Measurements from ENCODE around the gene FHIT. TPM values are rescaled to one million over a fixed set of nuclear protein-coding genes. Genes with fewer than 3 reads are reported as not detected.

FHIT gene
- total and polyA plus RNA-seq, 2 of the 4 experiments (the other 2 are of a cell fraction): 0.07 TPM; not detected in 1

GRCh38 chr3:60509471-60509870 lies 741.8 kb downstream of the FHIT start:
- Histone ChIP-seq H4K5ac (ENCODE audit: low read depth, low read length) (no peak overlapping the region), H3K27ac (ENCODE audit: insufficient read depth, low read length) (no peak overlapping the region), H2AFZ (replicated peaks; ENCODE audit: low read length, poor library complexity) (no peak overlapping the region), H2BK15ac (ENCODE audit: low read depth, low read length) (no peak overlapping the region), H2AK9ac (replicated peaks; ENCODE audit: low read depth, low read length, poor library complexity) (no peak overlapping the region), H3K79me1 (ENCODE audit: low read depth in 1 of 2, low read length in 2 of 2) (no peaks in the 10 kb centered on the region), H3K36me3 (ENCODE audit: control insufficient read depth, insufficient read depth, low read length) (no peaks in the 10 kb centered on the region), H3K27me3 (ENCODE audit: control insufficient read depth, insufficient read depth, low read length) (no peaks in the 10 kb centered on the region), H3K9ac (ENCODE audit: low read depth, low read length) (no peak overlapping the region), H2BK5ac (ENCODE audit: low read depth, low read length, poor library complexity, severe bottlenecking) (no peak overlapping the region), H3K56ac (ENCODE audit: extremely low read depth, insufficient read depth, low read length) (no peak overlapping the region), H3K4me3 (ENCODE audit: insufficient read depth, low read depth, low read length) (no peak overlapping the region), H3K4me1 (ENCODE audit: control insufficient read depth, insufficient read depth, low read length) (no peaks in the 10 kb centered on the region), H3K4me2 (ENCODE audit: low read depth, low read length) (no peak overlapping the region), H3K9me1 (ENCODE audit: insufficient read depth, low read length) (no peaks in the 10 kb centered on the region), H2BK120ac (ENCODE audit: low read depth, low read length) (no peak overlapping the region), H4K8ac (ENCODE audit: low read depth in 2 of 2, low read length in 2 of 2) (no peak overlapping the region), H2AK5ac (ENCODE audit: low read depth, low read length) (no peak overlapping the region), H3K4ac (ENCODE audit: low read depth, low read length) (no peak overlapping the region), H4K20me1 (ENCODE audit: insufficient read depth, low read length) (no peaks in the 10 kb centered on the region), H3K18ac (ENCODE audit: low read depth, low read length) (no peak overlapping the region), H4K91ac (ENCODE audit: insufficient read depth, low read depth, low read length) (no peak overlapping the region), H3K14ac (replicated peaks; ENCODE audit: low read depth, low read length) (no peak overlapping the region), H2BK20ac (ENCODE audit: low read depth, low read length) (no peak overlapping the region), H3K9me3 (ENCODE audit: control insufficient read depth, insufficient read depth, low read length) (no peaks in the 10 kb centered on the region), H3K23ac (ENCODE audit: low read depth, low read length) (no peak overlapping the region)
- DNase-seq: no peak
- dilution Hi-C loops (cut with HindIII; ENCODE audit: low sequenced_read_pairs, unreplicated experiment): no loop called here
- intact Hi-C loops (cut with micrococcal nuclease): no loop called here
- TF ChIP-seq CHD1 (IDR thresholded peaks at IDR 0.05; ENCODE audit: low read depth, low read length): no peak
- no peak for TF ChIP-seq CTCF (conservative IDR thresholded peaks at IDR 0.05; ENCODE audit: low read depth, low read length)
- TF ChIP-seq MAZ (IDR thresholded peaks at IDR 0.05; ENCODE audit: borderline replicate concordance, low read depth, low read length): no peak
- TF ChIP-seq NFE2L2 (IDR thresholded peaks at IDR 0.05; ENCODE audit: low read depth, low read length): no peak
- TF ChIP-seq POLR2A (IDR thresholded peaks at IDR 0.05; ENCODE audit: low read depth, low read length): no peak
- no peak for TF ChIP-seq USF2 (IDR thresholded peaks at IDR 0.05; ENCODE audit: low read depth, low read length)
- TF ChIP-seq RAD21 (IDR thresholded peaks at IDR 0.05; ENCODE audit: low read length): no peak
- no peak for TF ChIP-seq CEBPB (IDR thresholded peaks at IDR 0.05; ENCODE audit: low read depth, low read length)
- no peak for TF ChIP-seq RCOR1 (IDR thresholded peaks at IDR 0.05; ENCODE audit: insufficient replicate concordance, low read length)
- no peak for TF ChIP-seq MAFK (IDR thresholded peaks at IDR 0.05; ENCODE audit: low read depth, low read length)
- no peak for TF ChIP-seq ELK1 (IDR thresholded peaks at IDR 0.05; ENCODE audit: borderline replicate concordance, low read depth, low read length)
- no peak for TF ChIP-seq BHLHE40 (IDR thresholded peaks at IDR 0.05; ENCODE audit: low read depth, low read length)
- TF ChIP-seq FOS (IDR thresholded peaks at IDR 0.05; ENCODE audit: low read depth, low read length): no peak
- no peak for TF ChIP-seq SMC3 (IDR thresholded peaks at IDR 0.05; ENCODE audit: low read depth, low read length)
- TF ChIP-seq RFX5 (IDR thresholded peaks at IDR 0.05; ENCODE audit: low read depth, low read length): no peak
- TF ChIP-seq MXI1 (IDR thresholded peaks at IDR 0.05; ENCODE audit: borderline replicate concordance, low read depth, low read length): no peak
- ChIA-PET POLR2A (ENCODE audit: unreplicated experiment) (no interaction called here), CTCF (no interaction called here)
- in situ Hi-C loops (cut with MboI; ENCODE audit: low sequenced_read_pairs): no loop called here
- no TSS peak for BruUV-seq (replicated peaks)
- WGBS, 2 experiments (ENCODE audit: extremely low coverage in 2 of 2, insufficient read length in 1 of 2): no CpG with 5 or more reads among the region's 2 CpGs
- ATAC-seq (ENCODE audit: low read depth): no peak
